IPS-18c (cell line): ENCODE measurements around the gene BBC3.
"Not testable (repeated sequence)": the region's sequence is repeated elsewhere in the genome, so short reads cannot be mapped to it uniquely, and the experiment has no call there.

Experiments used
- H3K4me3 ChIP-seq: 2 replicates; pipeline ENCODE4 v1.7.0; 2013; ENCODE audit warnings: low read depth, mild to moderate bottlenecking, low read length, moderate library complexity; ENCODE audit not compliant: insufficient read depth
- H3K9me3 ChIP-seq: one replicate; pipeline ENCODE4 v1.6.1; 2013; ENCODE audit warnings: mild to moderate bottlenecking, low read length, moderate library complexity; ENCODE audit not compliant: control insufficient read depth, insufficient read depth

BBC3 gene, protein sequence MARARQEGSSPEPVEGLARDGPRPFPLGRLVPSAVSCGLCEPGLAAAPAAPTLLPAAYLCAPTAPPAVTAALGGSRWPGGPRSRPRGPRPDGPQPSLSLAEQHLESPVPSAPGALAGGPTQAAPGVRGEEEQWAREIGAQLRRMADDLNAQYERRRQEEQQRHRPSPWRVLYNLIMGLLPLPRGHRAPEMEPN

DNA sequence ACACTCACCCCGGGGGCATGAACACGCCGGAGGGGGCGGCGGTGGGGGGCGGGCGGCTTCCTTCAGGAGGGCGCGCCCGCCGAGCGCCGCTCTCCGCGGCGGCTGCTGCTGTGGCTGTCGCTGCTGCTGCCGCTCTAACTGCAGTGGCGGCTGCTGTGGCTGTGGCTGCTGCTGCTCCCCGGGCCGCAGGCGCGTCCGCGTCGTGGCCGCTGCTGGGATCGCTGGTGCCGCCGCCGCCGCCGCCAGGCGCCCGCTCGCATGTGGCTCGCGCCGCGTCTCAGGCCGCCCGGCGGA is at the start of gene BBC3:
TSS of gene BBC3 (minus strand) at position 279 of the 294 bp plus-strand sequence. CDS start 2,768 bp downstream, outside the sequence.
- H3K4me3 ChIP-seq = peak within 1 kb of the TSS; percentile 84
- H3K9me3 ChIP-seq = no peaks in the 10 kb centered on the region

DNA sequence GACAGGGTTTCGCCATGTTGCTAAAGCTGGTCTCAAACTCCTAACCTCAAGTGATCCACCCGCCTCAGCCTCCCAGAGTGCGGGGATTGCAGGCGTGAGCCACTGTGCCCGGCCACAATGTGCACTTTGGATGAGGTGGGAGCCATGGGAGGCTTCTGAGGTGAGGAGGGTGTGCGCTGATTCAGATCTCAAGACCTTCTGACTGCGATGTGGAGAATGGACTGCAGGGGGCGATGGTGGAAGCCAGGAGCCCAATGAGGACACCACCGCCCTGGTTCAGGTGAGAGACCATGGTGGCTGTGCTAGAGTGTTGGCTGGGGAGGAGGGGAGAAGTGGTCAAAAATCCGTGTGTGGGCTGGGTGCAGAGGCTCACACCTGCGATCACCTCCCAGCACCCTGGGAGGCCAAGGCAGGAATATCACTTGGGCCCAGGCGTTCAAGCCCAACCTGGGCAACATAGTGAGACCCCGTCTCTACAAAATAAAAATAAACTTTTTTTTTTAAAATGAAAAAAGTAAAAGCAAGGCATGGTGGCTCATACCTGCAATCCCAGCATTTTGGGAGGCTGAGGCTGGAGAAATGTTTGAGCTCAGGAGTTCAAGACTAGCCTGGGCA is 49.3 kb upstream of the BBC3 start:
- no peak overlapping the region for H3K4me3 ChIP-seq
- H3K9me3 ChIP-seq = no peaks in the 10 kb centered on the region

DNA sequence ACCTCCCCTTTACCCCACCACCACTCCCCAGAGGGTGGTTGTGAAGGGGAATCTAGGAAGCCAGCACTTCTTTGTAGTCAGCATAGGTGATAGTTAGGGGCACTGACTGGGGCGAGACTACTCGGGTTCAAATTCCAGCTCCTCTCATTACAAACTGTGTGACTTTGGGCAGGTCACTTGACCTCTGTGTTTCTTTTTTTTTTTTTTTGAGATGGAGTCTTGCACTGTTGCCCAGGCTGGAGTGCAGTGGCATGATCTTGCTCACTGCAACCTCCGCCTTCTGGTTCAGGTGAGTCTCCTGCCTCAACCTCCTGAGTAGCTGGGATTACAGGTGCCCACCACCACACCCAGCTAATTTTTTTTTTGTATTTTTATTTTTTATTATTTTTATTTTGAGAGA is 45.5 kb upstream of the BBC3 start:
- not testable (repeated sequence) for H3K9me3 ChIP-seq, H3K4me3 ChIP-seq

DNA sequence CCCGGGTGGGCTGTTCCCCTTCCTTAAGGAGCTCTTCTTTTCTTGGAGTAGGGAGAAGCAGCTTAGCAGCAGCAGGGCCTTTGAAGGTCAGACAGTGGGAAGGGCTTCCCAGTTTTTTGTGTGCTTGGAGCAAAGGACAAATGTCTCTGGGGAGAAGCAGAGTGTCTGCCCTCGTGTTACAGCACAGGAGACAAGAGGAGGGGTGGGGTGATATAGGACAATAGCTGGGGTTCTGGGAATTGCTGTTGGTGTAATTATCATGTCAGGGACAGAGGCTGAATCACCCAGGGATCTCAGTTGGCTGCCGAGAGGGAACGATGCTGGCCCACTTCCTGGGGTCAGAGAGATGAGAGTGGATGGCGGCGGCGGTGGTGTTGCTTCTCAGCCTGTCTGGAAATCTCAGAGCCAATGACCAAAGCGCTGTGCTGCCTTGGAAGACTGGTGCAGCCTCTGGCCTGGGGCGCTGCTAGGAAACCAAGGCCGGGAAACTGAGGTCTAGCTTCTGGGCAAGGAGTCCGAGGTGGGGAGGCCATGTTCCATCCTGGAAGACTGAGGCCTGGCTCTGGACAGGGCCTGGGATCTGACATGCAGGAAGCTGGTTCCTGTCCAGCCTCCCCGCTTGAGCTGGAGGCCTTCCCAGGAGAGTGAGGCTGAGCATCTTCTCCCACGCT is 44.9 kb upstream of the BBC3 start:
- Histone ChIP-seq H3K4me3 (no peak overlapping the region; the same call in 1 of the 2 replicates), H3K9me3 (no peaks in the 10 kb centered on the region)

DNA sequence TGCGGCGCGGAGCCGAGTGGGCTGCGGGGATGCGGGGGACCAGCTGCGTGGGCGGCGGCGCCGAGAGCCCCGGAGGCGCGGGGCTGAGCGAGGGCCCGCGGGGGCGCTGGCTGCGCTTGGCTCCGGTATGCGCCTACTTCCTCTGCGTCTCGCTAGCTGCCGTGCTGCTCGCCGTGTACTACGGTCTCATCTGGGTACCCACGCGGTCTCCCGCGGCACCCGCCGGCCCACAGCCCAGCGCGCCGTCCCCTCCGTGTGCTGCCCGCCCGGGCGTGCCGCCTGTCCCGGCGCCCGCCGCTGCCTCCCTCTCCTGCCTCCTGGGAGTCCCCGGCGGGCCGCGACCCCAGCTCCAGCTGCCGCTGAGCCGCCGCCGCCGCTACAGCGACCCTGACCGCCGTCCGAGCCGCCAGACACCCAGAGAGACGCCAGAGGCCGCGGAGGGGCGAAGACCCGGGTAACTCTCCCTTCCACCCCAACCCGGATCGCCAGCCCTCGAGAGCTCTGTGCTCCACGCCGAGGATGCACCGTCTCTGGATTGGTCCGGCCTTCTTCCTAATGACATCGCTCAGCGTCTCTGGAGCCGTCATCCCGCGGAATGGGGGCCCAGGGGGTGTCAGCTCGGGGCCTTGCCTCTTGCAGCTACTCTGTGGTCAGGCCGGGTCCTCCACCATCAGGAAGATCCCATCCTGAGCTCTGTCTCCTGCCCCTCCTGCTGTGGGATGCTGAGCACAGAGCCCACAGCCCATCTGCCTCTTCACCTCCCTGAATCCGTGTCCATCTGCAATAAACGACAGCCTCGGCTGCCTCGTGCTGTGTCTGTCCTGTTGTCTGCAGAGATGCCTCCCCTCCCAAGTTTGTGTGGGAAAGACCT is 44.1 kb upstream of the BBC3 start:
- peak overlapping the region; percentile 71 for H3K4me3 ChIP-seq
- H3K9me3 ChIP-seq = no peaks in the 10 kb centered on the region

DNA sequence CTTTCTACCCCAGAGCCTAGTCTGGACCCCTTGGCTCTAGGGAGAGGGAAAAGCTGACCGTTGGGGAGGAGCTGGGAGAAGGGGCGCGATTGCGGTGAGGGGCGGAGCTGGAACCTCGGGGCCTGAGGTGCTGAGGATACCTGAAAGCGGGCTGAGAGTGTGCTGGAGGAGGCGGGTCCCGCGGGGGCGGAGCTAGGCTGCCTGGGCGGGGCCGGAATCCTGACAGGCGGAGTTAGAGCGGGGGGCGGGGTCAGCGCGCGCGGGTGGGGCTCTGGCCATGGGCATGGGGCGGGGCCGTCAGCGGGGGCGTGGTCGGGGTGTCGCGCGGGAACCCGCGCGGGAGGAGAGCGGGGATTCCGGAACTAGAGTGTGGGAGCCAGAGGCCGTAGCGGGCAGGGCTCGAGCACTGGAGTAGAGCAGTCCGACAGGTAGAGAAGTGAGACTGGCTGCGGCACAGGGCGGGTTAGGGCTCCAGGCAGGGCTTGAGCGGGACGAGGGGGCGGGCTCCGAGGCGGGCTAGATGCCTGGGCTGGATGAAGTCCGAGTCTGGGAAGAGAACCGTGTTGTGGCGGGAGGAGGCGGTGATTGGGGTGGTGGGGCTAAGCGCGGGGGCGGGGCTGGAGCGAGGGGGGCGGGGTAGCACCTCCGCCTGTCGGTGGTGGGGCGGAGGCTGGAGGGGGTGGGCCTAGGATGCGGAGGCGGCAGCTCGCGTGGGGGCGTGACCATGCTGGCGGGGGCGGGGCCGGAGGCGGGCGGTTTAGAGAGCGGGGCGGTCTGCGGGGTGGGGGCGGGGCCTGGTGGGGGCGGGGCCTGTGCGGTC is 43.3 kb upstream of the BBC3 start, which contains the start of gene INAFM1:
TSS of gene INAFM1 (plus strand) at position 815 of the 820 bp plus-strand sequence. CDS start 35 bp downstream, outside the sequence.
- H3K4me3 ChIP-seq = peak within 1 kb of the TSS; percentile 85
- H3K9me3 ChIP-seq = no peaks in the 10 kb centered on the region

DNA sequence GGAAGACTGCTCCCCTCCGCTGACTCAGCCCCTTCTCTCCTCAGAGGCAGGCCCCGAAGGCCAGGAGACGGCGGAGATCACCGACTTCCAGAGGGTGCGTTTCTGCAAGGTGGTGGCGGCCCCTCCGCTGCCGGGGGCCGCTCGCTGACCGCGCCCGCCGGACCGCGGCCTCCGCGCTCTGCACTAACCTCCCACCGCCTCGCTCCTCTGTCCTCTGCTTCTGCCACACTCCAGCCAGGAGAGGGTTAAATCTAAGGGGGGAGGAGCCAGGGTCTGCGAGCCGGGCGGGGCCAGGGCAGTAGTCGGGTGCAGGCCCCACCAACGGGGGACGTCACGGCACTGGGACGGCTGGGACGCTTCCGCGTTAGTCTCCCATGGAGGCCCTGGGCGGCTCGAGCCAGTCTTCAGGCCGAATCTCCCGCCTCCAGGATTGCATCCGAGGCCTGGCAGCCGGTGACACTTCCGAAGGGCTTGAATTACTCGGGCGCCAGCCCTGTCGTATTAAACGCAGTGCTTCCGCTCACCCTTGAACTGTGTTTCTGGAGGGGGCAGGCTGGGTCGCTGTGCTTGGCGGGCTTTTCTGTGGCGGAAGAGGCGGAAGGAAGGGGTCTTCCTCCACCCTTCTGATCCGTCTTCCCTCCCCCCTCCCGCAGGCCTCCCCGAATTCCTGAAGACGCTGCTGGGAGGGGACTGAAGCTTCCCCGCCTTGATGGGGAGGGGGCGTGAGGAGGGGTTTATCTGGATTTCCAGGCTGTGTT is 42.5 kb upstream of the BBC3 start:
- H3K4me3 ChIP-seq = peak overlapping the region; percentile 70
- no peaks in the 10 kb centered on the region for H3K9me3 ChIP-seq

DNA sequence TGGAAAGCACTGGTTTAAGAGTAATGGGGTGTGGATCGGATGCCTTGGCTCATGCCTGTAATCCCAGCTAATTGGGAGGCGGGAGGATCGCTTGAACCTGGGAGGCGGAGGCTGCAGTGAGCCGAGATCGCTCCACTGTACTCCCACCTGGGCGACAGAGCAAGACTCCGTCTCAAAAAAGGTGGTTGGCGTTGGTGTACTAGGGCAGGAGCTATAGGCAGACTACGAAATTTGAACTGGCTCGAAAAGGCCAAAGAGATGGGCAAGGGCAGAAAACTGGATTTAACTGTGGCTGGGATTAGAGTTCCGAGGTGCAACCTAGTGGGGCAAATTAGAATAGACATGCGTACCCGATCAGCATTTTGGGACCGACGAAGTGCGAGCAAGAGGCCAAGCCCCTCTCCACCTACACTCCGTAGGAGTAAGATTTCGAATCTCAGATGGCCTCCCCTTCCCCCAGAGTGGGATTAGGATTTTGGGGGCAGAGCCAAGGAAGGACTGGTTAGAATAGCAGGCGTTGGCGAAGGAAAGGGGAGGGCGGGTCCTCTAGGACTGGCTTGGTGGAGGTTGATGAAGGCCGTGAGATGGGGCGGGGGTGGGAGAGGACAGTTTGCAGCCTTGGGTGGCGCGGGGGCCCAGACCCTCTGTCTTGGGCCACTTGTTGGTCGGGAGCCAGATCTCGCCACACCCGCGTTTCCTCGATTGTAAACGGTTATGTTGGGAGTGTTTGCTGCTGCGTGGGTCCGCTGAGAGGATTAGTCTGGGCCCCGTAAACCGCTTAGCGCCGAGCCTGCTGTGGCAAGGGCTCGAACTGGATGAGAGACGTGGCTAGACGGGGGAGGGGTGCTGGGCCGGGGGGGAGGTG is 41.7 kb upstream of the BBC3 start:
- Histone ChIP-seq H3K4me3 (peak overlapping the region; percentile 70), H3K9me3 (no peaks in the 10 kb centered on the region)

DNA sequence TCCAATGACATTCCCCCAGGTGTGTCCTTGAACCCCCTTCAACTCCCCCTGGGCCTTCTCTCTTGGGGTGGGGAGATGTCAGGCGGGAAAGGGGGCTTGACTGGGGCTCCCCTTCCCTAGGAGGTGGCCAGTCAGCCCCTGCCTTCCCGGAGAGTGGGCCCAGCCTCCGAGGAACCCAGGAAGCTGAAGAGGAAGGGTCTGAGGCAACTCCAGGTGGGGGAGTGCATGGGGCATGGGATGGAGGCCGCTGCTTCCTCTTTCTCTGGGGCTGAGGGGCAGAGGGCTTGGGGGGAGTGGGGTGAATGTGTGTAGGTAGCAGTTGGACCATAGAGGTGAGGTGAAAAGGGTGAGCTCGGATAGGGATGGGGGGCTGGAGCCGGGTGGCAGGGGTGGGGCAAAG is 41.0 kb upstream of the BBC3 start:
- H3K9me3 ChIP-seq = no peaks in the 10 kb centered on the region
- H3K4me3 ChIP-seq = no peak overlapping the region; the same call in 1 of the 2 replicates

DNA sequence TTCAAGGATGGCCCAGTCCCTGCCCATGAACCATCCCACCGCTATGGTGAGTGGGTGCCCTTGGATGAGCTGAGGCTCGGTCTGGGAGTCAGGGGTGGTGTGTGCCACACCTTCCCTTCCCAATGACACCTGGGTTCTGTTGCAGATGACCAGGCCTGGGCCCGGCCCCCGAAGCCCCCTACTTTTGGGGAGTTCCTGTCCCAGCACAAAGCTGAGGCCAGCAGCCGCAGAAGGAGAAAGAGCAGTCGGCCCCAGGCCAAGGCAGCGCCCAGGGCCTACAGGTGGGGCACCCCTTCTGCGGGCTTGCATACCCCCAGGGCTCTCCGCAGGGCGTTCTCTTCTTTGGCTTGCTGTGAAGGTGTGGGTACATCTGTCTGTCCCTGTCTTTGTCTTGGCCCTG is 39.4 kb upstream of the BBC3 start:
- no peak overlapping the region for H3K4me3 ChIP-seq
- no peaks in the 10 kb centered on the region for H3K9me3 ChIP-seq

DNA sequence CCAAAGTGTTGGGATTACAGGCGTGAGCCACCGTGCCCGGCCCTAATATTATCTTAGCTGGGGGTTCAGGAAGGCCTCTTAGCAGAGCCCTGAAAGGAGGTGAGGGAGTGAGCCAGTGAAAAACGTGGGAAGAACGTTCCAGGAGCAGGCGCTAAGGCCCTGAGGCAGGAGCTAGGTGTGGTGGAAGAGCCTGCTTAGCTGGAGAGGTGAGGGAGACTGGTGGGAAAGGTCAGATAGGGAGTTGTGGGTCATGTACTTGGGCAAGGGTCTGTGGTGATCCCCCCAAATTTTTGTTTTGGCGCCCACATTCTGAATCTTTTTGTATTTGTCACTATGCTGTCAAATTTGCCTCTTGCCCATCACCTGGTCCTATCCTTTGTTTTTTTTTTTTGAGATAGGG is 38.6 kb upstream of the BBC3 start:
- no peak overlapping the region for H3K4me3 ChIP-seq
- H3K9me3 ChIP-seq = no peaks in the 10 kb centered on the region

DNA sequence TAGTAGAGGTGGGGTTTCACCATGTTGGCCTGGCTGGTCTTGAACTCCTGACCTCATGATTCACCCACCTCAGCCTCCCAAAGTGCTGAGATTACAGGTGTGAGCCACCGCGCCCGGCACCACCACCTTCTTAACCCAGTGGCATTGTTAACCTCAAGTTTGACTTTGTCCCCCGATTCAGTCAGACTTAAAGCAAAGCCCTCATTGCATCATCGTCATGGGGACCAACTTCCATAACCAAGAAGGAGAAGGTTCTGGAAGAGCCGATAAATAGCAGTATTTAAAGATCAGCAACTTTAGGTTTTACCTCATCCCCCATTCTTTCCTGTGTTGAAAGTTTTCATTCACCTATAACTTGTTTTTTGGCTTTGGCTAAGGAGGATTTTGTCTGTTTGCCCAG is 37.0 kb upstream of the BBC3 start:
- H3K9me3 ChIP-seq = no peaks in the 10 kb centered on the region
- no peak overlapping the region for H3K4me3 ChIP-seq

DNA sequence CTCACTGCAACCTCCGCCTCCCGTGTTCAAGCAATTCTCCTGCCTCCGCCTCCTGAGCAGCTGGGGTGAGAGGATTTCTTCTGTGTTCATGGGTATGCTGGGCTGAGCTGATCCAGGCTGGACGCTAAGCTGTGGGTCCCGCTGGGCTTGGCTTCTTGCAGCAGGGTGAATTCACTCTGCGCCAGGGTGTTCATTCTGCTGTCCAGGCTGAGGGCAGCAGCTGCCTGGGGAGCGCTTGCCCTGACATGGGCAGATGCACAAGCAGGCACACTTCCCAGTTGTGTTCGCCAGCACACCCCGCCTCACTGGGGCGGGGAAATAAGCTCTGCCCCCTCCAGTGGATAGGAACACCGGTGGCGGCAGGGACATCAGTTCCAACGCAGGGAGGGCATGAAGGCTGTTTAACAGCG is 36.4 kb upstream of the BBC3 start:
- Histone ChIP-seq H3K9me3 (no peaks in the 10 kb centered on the region), H3K4me3 (no peak overlapping the region)

DNA sequence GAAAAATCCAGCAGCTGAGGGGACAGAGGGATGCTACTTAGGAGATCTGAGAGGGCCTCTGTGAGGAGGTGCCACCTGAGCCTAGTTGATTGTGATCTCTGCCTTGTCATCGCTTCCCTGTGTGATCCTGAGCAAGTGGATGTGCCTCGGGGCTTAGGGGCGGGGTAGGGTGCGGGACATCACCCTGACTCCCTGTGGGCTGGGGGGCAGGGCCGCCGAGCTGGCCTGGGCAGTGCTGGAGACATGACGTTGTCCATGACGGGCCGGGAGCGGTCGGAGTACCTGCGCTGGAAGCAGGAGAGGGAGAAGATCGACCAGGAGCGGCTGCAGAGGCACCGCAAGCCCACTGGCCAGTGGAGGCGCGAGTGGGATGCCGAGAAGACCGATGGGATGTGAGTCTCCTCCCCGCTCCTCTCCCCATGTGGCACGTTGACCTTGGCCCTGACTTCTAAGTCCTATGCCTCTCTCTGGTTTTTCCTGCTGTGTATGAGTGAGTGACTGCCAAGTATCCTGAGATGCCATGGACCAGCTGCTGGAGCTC is 35.5 kb upstream of the BBC3 start:
- no peaks in the 10 kb centered on the region for H3K9me3 ChIP-seq
- H3K4me3 ChIP-seq = no peak overlapping the region

DNA sequence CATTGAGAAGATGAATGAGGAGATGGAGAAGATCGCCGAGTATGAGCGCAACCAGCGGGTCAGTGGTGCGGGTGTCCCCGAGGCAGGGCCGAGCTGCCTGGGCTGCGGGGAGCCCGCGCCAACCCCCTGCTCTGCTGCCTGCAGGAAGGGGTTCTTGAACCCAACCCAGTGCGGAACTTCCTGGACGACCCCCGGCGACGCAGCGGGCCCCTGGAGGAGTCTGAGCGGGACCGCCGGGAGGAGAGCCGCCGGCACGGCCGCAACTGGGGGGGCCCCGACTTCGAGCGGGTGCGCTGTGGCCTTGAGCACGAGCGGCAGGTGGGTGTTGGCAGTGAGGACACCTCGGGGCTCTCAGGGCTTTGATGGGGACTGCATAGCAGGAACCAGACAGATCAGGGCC is 33.6 kb upstream of the BBC3 start:
- Histone ChIP-seq H3K9me3 (no peaks in the 10 kb centered on the region), H3K4me3 (no peak overlapping the region)
